GM19035 (cell line): ENCODE results near the gene PRKAG3.

Experiments
- ATAC-seq: cut with Tn5 transposase; IDR thresholded peaks from one replicate; pipeline ENCODE4 v1.9.1; 2021; ENCODE audit not compliant: unreplicated experiment

PRKAG3 gene

GRCh38 chr2:218815244-218815637 lies 16.4 kb downstream of the PRKAG3 start:
- no peak for ATAC-seq

- no peak for ATAC-seq
These were observed 16.9 kb downstream of the PRKAG3 start for GRCh38 chr2:218814540-218815243.

- ATAC-seq = no peak
These were observed 17.7 kb downstream of the PRKAG3 start for GRCh38 chr2:218813771-218814460.

DNA sequence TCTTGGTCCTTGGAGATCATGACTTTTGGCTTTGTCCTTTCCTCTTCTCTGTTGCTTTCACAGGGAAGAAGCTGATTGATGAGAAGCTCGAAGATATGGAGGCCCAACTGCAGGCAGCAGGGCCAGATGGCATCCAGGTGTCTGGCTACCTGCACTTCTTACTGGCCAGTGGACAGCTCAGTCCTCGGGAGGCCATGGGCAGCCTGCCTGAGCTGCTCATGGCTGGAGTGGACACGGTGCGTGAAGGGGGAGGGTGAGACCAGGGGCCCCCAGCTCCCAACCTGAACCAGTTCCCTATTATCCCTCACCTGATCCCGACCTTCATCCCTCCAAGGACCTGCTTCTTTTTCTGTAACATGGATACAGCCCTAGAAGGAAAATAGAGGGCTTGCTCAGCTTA lies 18.7 kb downstream of the PRKAG3 start:
- no peak for ATAC-seq

DNA sequence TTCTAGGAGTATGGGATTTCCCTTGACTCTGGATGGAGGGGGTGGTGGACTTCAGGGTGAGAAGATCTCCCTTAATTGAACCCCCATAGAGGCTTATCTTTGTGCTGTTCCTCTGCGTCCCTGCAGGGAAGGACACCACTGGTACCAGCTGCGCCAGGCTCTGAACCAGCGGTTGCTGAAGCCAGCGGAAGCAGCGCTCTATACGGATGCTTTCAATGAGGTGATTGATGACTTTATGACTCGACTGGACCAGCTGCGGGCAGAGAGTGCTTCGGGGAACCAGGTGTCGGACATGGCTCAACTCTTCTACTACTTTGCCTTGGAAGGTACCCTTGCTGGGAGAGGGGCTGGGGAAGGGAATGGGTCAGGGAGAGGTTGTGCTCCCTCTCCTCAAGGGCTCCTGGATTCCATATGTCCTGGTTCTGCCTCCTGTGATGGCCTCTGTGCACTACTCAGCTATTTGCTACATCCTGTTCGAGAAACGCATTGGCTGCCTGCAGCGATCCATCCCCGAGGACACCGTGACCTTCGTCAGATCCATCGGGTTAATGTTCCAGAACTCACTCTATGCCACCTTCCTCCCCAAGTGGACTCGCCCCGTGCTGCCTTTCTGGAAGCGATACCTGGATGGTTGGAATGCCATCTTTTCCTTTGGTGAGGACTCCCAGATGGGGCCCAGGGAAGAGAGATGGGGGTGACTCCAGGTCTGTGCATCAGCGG lies 19.3 kb downstream of the PRKAG3 start:
- ATAC-seq = no peak

GRCh38 chr2:218811382-218811781 lies 20.2 kb downstream of the PRKAG3 start:
- no peak for ATAC-seq

DNA sequence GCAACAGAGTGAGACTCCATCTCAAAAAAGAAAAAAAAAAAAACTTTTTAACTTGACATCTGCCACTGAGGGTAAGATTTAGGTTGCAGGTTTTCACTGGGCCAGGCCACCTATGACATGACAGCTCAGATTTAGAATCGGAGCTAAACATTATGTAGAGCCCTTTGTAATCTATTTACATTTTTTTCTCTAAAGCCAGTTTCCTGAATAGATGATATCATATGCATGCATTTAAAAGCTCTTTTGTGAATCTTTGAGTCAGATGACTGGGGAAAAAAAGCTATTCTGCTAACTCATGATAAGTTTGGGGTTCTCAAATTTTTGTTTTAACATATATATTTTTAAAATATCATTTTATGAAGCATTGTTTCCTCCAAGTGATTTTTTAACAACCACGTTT lies 21.3 kb downstream of the PRKAG3 start:
- no peak for ATAC-seq

DNA sequence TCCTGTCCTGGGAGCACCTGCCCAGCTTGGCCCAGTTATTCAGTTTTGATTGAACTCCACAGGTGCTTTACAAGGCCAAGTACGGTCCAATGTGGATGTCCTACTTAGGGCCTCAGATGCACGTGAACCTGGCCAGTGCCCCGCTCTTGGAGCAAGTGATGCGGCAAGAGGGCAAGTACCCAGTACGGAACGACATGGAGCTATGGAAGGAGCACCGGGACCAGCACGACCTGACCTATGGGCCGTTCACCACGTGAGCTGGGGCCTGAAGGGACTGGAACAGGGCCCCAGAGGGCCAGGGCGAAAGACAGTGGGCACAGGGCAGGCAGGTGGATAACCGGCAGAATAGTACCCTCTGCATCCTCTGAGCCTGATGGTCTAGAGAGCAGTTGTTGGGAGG lies 22.1 kb downstream of the PRKAG3 start:
- no peak for ATAC-seq

DNA sequence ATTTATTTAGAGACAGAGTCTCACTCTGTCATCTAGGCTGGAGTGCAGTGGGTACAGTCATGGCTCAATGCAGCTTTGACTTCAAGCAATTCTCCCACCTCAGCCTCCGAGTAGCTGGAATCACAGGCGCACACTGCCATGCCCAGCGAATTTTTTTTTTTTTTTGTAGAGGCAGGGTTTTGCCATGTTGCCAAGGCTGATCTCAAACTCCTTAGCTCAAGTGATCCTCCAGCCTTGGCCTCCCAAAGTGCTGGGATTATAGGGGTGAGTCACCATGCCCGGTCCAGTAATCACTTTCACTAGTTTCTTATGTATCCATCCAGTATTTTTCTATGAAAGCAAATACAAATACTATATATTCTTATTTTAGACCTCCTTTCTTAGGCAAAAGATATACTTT lies 24.0 kb downstream of the PRKAG3 start:
- ATAC-seq = no peak

DNA sequence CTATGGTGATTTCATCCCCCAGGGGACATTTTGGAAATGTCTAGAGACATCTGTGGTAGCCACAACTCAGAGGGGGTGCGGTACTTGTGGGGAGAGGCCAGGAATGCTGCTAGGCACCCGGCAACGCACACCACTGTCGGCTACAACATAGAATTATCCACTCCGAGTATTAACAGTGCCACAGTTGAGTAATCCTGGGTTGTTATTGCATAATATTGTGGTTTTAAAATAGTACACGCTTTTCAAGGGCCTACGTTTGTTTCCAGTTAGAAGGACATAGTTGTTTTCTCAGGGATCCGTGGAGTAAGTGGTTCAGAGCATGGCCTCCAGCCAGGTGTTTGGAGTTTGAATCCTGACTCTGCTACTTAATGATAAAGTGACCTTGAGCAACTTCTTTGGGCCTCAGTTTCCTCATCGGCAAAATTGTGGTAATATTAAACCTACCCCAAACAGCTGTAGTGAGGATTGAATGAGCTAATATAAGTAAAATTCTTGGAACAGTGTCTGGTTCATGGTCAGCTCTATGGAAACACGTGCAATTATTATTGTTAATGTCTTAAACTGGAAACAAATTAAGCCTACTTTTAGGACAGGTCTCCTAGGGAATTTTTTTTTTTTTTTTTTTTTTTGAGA lies 25.1 kb downstream of the PRKAG3 start:
- no peak for ATAC-seq

- no peak for ATAC-seq
These were observed 26.0 kb downstream of the PRKAG3 start for GRCh38 chr2:218805627-218806026.

DNA sequence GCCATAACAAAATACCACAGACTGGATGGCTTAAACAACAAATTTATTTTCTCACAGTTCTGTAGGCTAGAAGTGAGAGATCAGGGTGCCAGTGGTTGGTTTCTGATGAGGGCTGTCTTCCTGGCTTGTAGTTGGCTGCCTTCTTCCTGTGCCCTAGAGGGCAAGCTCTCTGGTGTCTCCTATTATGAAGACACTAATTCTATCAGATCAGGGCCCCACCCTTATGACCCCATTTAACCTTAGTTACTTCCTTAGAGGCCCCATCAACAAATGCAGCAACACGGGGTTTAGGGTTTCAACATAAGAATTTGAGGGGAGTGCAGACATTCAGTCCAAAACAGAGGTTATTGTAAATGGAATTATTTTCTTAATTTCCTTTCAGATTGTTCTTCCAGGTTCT lies 26.8 kb downstream of the PRKAG3 start:
- ATAC-seq = no peak

DNA sequence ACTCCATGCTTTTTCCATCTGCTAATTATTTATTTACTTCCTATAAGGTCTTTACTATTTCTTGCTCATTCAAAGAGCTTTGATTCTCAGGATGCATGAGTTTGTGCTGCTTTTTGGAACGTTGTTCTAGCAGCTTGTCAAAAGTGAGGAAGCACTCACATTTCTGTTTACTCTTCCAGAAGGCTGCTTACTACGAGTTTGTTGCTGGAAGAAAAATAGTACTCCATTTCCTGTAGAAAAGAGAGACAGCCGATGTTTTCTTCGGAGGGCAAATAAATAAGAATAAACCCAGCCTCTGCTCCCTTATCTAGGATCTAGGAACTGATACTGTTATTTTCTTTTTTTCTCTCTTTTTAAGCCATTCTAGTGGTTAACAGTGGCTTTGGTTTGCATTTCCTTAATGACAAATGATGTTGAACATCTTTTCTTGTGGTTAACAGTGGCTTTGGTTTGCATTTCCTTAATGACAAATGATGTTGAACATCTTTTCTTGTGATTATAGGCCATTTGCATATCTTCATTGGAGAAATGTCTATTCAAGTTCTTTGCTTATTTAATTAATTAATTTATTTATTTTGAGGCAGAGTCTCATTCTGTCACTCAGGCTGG lies 29.1 kb downstream of the PRKAG3 start:
- no peak for ATAC-seq

- ATAC-seq = no peak
These were observed 31.6 kb downstream of the PRKAG3 start for GRCh38 chr2:218799990-218800389.

DNA sequence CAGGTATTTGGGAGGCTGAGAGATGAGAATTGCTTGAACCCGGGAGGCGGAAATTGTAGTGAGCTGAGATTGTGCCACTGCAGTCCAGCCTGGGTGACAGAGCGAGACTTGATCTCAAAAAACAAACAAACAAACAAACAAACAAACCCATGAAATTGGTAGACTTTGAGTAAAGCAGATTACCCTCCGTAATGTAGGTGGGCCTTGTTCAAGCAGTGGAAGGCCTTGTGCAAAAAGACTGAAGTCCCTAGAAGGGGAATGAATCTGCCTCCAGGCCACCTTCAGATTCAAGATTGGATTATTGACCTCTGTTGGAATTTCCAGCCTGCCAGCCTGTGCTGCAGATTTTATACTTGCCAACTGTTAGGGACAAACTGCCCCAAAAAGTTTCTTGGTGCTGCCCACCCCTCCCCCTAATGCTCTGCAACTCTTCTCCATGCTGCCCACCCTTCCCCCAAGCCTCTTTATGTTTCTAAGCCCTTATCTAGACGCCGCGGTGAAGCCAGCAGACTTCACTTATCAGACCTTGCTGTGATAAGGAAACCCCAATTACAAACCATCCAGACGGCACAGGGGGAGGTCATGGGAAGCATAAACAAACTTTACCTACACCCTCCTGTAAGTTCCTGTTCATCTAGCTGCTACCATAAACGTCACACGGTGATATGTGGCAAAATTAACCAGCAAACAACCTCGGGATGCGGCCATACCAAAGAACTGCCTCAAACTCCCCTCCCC lies 32.7 kb downstream of the PRKAG3 start:
- no peak for ATAC-seq

DNA sequence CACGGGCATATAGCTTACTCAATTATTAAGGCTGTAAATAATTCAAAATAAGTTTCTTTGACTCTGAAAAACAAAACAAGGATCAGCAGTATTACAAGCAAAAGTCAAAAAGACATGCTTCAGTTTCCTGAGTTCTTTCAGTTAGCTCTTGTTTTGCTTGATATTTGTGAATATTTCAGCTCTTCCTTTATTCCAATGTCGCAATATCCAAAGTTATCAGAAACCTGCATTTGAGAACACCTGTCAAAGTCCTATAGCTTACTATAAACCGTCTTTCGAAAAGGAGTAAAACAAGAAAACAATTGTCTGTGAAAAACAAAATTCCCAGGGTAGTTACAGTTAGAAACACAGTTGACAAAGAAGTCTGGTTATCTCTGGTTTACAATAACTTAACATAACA lies 34.9 kb downstream of the PRKAG3 start:
- no peak for ATAC-seq

GRCh38 chr2:218792433-218792832 lies 39.2 kb downstream of the PRKAG3 start:
- ATAC-seq = no peak

- no peak for ATAC-seq
These were observed 42.9 kb downstream of the PRKAG3 start for GRCh38 chr2:218788529-218789255.

DNA sequence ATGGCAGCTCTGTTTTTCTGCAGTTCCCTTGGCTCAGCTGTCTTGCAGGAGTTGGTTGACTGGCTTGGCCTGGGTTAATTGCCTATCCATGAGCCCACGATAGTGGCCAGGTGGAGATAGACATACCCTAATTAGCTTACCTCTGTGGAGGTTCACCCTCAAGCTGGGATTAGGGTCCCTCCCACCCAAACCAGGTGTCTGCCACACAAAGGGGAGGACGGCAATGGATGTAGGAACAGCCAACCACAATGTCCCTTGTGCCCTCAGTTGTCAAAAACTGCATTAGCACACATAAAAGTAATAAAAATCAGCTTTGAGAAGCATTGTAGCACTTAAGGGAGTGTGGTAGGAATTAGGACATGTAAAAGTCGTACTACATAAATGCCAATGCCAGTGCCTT lies 45.5 kb downstream of the PRKAG3 start:
- no peak for ATAC-seq

- ATAC-seq = no peak
These were observed 46.5 kb downstream of the PRKAG3 start for GRCh38 chr2:218785103-218785502.
